A549 treated with Mapracorat at 1 μM for 4 hours (cell line): ENCODE data around the gene MST1R. TPM values are rescaled to one million over a fixed set of nuclear protein-coding genes. Genes with fewer than 3 reads are reported as not detected.

Experiments used
- total RNA-seq: library from RNA; stranded (reverse); fragments of 200-300 nt; extraction: Qiagen RNA extraction; gene quantifications from 5 replicates; pipeline ENCODE4 v1.2.3, GENCODE V29; 2022

Gene MST1R
- total RNA-seq, result 6.1 to 8.3 TPM (median 7.6 TPM) in 5 replicates

DNA sequence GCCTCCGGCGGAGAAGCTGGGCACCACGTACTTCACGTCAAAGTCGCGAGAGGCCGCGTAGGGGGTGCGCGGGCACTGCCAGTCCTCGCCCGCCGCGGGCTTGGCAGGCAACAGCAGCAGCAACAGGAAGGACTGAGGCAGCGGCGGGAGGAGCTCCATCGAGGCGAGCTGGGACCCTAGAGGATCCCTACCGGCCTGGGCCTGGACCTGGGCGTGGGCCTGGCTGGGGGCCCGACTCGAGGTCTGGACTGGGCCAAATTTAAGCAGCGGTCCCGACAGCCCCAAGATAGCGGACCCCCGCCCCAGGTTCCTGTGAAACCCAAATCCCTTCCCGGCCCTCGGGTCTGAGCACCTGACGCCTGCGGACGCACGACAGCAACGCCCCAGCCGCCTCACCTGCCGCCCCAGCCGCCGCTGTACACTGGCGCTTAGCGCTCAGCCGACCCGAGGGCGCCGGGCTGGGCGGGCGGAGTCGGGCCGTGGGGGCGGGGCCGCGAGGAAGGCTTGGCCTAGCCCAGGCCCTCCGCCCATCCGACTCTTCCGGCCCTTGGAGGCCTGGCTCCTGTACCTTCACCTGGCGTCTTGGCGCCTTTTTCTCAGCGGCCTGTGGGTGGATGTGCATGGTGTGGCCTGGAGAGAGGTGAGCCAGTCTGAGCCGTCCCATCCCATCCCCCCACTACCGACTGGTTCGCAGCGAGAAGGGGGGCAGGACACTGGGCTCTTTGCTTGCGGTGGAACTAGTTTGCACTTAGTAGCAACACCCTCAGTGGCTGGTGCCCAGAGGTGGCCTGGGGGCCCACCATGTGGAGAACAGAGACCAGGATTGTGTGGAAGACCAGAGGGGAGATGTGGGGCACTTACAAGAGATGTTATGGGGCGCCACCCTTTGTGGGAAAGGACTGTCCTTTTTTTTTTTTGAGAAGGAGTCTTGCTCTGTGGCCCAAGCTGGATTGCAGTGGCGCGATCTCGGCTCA, at the start of gene MST1R:
TSS of gene MST1R (minus strand) at position 423 of the 974 bp plus-strand sequence. CDS start at position 159, 264 bp downstream.

GRCh38 chr3:49939858-49940666, 36.4 kb upstream of the MST1R start, which contains the start of gene RBM6:
RBM6 (plus strand) TSS chr3:49940150; CDS start chr3:49962642, 22,492 bp downstream.

GRCh38 chr3:49929291-49930167, 25.9 kb upstream of the MST1R start, which contains the start of gene MON1A:
MON1A (minus strand) TSS chr3:49929811; CDS start chr3:49913346, 16,465 bp downstream.

GRCh38 chr3:49869525-49870126, 34.0 kb downstream of the MST1R start, which contains the start of gene CAMKV:
CAMKV (minus strand) TSS chr3:49869906; CDS start chr3:49862388, 7,518 bp downstream.

DNA sequence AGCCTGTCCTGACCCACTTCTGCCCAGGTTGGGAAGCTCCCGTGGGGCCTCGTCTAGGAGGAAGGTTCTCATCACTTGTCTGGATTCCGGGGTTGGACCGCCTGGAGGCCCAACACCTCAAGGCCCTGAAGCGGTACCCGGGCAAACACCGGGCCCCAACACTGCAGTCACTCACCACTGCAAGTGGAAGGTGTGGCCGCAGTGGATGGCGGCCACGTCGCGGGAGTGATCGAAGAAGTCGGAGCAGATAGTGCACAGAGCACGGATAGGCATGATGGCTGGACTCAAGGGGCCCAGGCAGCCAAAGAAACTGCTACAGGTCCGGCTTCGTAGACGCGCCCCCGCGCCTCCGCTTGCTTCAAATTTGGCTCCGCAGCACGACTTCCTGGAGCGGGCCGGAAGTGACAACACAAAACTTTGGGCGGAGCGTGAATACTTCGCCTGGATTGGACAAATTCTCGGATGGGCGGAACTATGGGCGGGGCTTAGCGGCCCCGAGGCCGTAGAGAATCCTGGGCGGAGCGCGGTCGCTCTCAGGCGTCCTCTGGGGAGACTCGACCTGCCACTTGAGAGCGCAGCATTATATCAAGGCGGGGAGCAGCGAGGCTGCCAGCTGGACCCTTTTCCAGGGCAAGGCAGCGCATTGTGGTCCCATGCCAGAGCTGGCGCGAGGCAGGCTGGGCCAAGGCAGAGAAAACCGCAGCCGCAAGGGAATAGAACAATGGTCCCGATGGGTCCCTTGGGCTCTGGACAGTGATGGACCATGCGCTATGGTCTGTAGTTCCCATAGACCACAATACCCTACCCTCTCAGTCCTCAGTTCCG, 47.3 kb downstream of the MST1R start, which contains the start of gene TRAIP:
TSS of gene TRAIP (minus strand) at position 384 of the 825 bp plus-strand sequence. CDS start at position 273, 111 bp downstream.

Other genes with a start within 250 kb of the MST1R start
- gene APEH, start 229.5 kb downstream of the MST1R start, total RNA-seq, result 59.7 to 71.2 TPM (median 63.7 TPM) in 5 replicates
- gene MST1, start 214.4 kb downstream of the MST1R start, total RNA-seq, result 1.3 to 1.9 TPM (median 1.6 TPM) in 5 replicates
- 10.2 to 16.4 TPM (median 14.9 TPM) in 5 replicates for gene RNF123, start 214.3 kb downstream of the MST1R start, total RNA-seq
- gene AMIGO3, start 184.2 kb downstream of the MST1R start, total RNA-seq, result 0.17 to 1.5 TPM (median 0.82 TPM) in 5 replicates
- gene GMPPB, start 179.9 kb downstream of the MST1R start, total RNA-seq, result 14.4 to 20.6 TPM (median 19.5 TPM) in 5 replicates
- gene IP6K1, start 117.3 kb downstream of the MST1R start, total RNA-seq, result 19.0 to 22.9 TPM (median 21.8 TPM) in 5 replicates
- 0.10 to 0.64 TPM (median 0.22 TPM) in 5 replicates for gene CDHR4, start 104.0 kb downstream of the MST1R start, total RNA-seq
- 1.4 to 3.1 TPM (median 2.1 TPM) in 5 replicates for gene INKA1, start 100.6 kb downstream of the MST1R start, total RNA-seq
- gene UBA7, start 89.9 kb downstream of the MST1R start, total RNA-seq, result 0.30 to 0.70 TPM (median 0.41 TPM) in 5 replicates
- 10.2 to 14.5 TPM (median 13.8 TPM) in 5 replicates for gene TRAIP, start 47.3 kb downstream of the MST1R start, total RNA-seq
- gene CAMKV, start 34.0 kb downstream of the MST1R start, total RNA-seq, result 0.16 to 0.32 TPM (median 0.21 TPM) in 5 replicates
- 5.1 to 9.5 TPM (median 8.1 TPM) in 5 replicates for gene MON1A, start 25.9 kb upstream of the MST1R start, total RNA-seq
- gene RBM6, start 36.3 kb upstream of the MST1R start, total RNA-seq, result 21.9 to 27.2 TPM (median 25.8 TPM) in 5 replicates
- gene RBM5, start 185.0 kb upstream of the MST1R start, total RNA-seq, result 29.4 to 37.8 TPM (median 34.5 TPM) in 5 replicates